Prostate gland (tissue), 2 donors: ENCODE data around the gene PDE4D.

Experiments
- CTCF ChIP-seq, 4 experiments: fragments of 200-600 bp in 2 of 4; fragments of 450-650 bp in 2 of 4; sonication (generic) in 2 of 4; IDR thresholded peaks; 1 replicate in 3 of 4; 2 replicates in 1 of 4; pipeline ENCODE4 v1.5.1; 2016 to 2019; ENCODE audit warnings: antibody characterized with exemption in 4 of 4, mild to moderate bottlenecking in 2 of 4, moderate library complexity in 2 of 4
- POLR2A ChIP-seq: fragments of 450-650 bp; IDR thresholded peaks from one replicate; pipeline ENCODE4 v1.6.1; 2016; ENCODE audit warnings: antibody characterized with exemption, mild to moderate bottlenecking
- POLR2AphosphoS5 ChIP-seq: sonication (generic); formaldehyde crosslinking; IDR thresholded peaks from one replicate; pipeline ENCODE4 v1.6.1; 2017; ENCODE audit warnings: antibody characterized with exemption

DNA sequence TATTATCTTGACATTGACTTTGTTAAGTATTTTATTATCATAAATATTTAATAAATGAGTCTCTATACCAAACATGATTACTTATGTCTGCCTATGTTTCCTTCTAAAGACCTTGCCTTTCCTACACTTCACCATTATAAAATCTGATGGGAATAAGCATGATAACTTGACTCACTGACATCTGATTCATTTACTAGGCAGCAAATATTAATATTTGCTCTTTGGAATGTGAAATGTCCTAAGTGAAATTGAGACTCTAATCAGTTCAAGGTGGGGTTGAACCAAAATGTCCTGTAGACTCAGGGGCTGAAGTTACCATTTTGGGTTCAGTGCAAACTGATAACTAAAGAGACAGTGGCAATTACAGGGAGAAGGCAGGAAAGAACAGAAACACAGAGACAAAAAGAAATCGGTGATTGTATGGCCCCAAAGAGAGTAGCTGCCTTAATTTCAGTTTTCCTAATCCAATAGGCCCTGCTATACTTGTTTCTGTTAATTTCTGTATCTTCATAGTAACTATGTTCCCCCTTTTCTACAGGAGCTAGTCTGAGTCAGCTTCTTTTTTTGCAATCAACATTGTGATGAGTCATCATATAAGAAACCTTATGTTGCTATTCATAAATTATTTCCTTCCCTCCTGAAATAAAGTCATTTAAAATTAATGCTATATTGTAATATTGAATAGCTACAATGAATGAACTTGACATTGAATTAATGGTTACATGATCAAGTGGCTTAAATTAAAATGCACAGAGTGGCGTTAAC, 296.8 kb downstream of the PDE4D start:
- TF ChIP-seq CTCF (IDR thresholded peaks at IDR 0.05): no peak
- TF ChIP-seq POLR2A: no peak
- TF ChIP-seq POLR2AphosphoS5: no peak
